ENCODE data around the gene SCAMP1.

SCAMP1 gene

GRCh38 chr5:78515670-78516069 lies 155.3 kb downstream of the SCAMP1 start:
- no peak for DNase-seq

DNA sequence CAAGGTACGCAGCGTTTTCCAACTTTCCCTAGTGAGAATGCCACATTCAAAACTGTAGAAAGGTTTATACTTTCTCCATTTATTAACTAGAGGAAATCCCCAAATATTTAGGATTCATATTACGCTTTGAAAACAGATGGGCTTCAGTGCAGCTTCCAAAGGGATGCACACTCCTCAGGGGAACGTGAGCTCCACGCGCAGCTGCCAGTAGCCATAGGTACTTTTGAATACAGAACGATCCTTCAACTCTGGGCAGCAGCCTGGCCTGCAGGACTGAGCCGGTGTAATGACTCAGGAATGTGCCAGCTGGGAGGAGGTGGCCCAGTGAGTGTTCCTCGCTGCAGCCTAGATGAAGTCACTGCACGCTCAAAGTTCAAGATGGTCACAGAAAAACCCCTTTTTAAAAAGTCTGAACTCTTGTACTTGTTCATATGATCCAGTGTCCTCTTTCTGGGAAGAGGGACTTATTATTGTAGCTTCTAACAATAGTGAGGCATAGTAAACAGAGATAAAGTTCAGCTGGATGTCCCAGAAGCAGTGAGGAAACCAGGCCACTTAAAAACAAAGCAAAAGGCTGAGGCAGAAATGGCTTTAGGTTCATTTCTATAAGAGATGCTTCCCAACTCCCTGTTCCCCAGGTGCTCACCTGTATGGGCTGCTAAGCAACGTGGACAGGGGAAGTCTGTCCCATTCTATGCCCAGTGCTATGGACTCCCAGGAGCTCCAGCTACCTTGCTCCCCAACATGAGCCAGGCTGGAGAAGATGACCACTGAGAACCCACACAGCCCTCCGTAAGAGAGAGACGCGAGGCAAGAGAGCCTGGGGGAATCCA lies 158.2 kb downstream of the SCAMP1 start:
- no peak for DNase-seq

- DNase-seq = no peak
These were observed 159.0 kb downstream of the SCAMP1 start for GRCh38 chr5:78519198-78519941.

- no peak for DNase-seq
These were observed 161.0 kb downstream of the SCAMP1 start for GRCh38 chr5:78521455-78521854.

DNA sequence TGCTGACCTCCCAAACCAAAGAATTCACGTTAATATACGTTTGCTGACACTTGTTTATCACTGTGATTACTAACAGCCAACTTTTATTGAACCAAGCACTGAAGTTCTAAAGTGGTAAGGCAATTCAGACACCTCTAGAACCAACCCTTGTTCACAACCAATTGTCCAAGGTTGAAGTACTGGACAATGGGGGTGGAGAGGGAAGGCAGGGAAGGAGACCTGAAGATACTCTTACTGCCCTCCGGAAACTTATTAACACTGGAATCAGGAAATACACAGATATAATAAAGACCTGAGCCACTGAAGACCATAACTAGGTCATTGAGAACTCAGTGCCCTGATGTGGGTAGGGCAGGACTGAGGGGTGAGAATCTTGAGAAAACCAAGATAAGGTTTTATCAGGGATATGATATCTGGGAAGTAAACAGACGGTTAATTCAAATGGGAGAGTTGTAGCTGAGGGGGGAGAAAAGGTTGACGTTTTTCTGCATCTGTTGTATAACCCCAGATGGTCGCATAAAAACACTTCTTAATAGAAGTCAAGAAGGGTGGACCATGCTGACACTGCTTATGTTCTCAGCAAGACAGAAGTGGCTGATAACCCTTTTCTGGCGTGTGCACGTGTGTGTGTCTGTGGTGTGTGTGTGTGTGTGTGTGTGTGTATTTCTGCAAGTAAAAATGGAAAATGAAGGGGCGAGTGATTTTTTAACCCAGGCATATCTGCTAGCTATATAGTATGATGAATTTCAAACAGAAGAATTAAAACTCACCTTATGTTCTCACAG lies 162.3 kb downstream of the SCAMP1 start:
- DNase-seq = no peak

DNA sequence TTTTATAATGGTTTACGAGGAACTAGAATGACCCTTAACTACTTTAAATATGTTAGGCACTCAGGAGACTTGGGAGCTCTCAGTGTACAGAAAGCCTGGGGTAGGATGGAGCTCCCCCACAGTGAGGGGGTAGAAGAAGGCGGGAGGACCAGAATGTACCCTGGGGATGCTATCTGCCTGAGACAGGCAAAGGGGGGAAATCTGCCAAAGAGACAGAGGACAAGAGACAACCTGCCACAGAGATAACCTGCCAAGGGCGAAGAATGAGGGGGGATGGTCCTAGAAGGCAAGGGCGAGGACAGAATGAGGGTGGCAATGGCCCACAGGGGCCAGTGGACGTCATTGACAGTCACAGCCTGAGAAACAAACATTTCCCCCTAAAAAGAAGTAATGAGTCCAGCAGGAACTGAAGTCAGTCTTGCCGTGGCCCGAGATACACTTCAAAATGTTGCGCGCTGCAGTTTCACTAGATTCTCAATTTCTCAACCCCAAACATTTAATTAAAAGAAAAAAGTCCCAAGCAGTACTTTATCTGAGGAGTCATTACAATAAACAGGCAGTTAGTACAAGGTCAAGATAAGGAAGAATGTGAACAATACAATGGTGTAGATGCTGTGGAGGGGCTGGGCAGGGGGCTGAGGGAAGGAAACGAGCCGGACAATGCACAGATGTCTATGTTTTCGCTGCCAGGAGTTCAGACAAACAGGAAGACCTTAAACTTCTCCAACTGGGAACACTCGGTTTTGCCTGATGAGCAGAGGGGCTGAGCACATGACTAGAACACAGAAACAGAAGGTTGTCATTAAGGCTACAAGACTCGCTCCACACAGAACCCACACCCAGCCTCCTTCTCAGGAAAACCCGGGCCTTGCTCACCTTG lies 163.1 kb downstream of the SCAMP1 start:
- DNase-seq = no peak

DNA sequence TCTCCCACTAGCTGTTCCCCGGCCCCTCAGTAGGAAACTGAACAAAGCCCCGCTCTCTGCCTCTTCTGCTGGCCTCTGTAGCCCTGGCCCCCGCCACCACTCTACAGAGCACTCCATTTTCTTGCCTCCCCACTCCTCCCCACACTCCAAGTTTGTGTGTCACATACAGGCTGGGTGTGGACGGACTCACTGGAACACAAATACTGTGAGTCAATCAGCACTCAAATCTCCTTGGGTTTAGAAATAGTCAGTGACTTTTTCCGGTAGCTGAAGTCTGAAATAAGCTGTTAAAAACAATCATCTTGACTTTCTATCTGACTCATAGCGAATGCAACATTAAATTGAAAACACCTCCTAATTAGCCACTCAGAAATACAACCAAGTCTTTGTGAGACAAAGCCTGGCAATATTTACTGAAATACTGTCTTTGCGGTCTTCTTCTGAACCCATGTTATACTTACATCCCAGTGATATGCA lies 165.7 kb downstream of the SCAMP1 start:
- DNase-seq = no peak

- no peak for DNase-seq
These were observed 166.8 kb downstream of the SCAMP1 start for GRCh38 chr5:78527054-78527859.

- no peak for DNase-seq
These were observed 167.5 kb downstream of the SCAMP1 start for GRCh38 chr5:78527925-78528324.
